Stimulated activated CD4-positive, alpha-beta T cell treated with anti-CD3 and anti-CD28 coated beads, Interleukin-12 subunit alpha, Interleukin-12 subunit beta, amount 100 ng/mL, for 4 hours (primary cell): ENCODE measurements around the gene AP1AR.
"Not testable (repeated sequence)": the region's sequence is repeated elsewhere in the genome, so short reads cannot be mapped to it uniquely, and the experiment has no call there.

Experiments used
- DNase-seq: peaks from one replicate; pipeline ENCODE4 v3.0.0-alpha.2; 2020

Gene AP1AR

GRCh38 chr4:112280386-112281056 is 48.9 kb downstream of the AP1AR start:
- no peak for DNase-seq

- DNase-seq, result not testable (repeated sequence)
These were observed 50.4 kb downstream of the AP1AR start for GRCh38 chr4:112281895-112282398.

- no peak for DNase-seq
These were observed 51.5 kb downstream of the AP1AR start for GRCh38 chr4:112282860-112283667.

GRCh38 chr4:112284166-112284565 is 52.6 kb downstream of the AP1AR start:
- no peak for DNase-seq

- DNase-seq, result no peak
These were observed 53.2 kb downstream of the AP1AR start for GRCh38 chr4:112284662-112285411.

GRCh38 chr4:112287258-112287989 is 55.8 kb downstream of the AP1AR start:
- no peak for DNase-seq

- no peak for DNase-seq
These were observed 56.9 kb downstream of the AP1AR start for GRCh38 chr4:112288455-112288854.

- no peak for DNase-seq
These were observed 58.0 kb downstream of the AP1AR start for GRCh38 chr4:112289407-112290253.

GRCh38 chr4:112290341-112290740 is 58.8 kb downstream of the AP1AR start:
- DNase-seq, result no peak

GRCh38 chr4:112296949-112297880 is 65.6 kb downstream of the AP1AR start, which contains the start of gene ALPK1:
ALPK1 (plus strand) TSS chr4:112297369.
- DNase-seq, result no peak

GRCh38 chr4:112299721-112300120 is 68.1 kb downstream of the AP1AR start:
- DNase-seq, result no peak

GRCh38 chr4:112302320-112303274 is 71.0 kb downstream of the AP1AR start:
- no peak for DNase-seq

GRCh38 chr4:112305477-112305876 is 73.9 kb downstream of the AP1AR start:
- DNase-seq, result not testable (repeated sequence)

- DNase-seq, result not testable (repeated sequence)
These were observed 77.7 kb downstream of the AP1AR start for GRCh38 chr4:112309263-112309791.

GRCh38 chr4:112311516-112311915 is 79.9 kb downstream of the AP1AR start:
- DNase-seq, result no peak

- DNase-seq, result no peak
These were observed 81.1 kb downstream of the AP1AR start for GRCh38 chr4:112312610-112313239.

GRCh38 chr4:112315446-112315845 is 83.9 kb downstream of the AP1AR start:
- no peak for DNase-seq

- DNase-seq, result no peak
These were observed 84.8 kb downstream of the AP1AR start for GRCh38 chr4:112316360-112316759.
